Mammary epithelial cell (primary cell): ENCODE measurements around the gene KDM1B.

Experiments
- EZH2 ChIP-seq: IDR thresholded peaks from 2 replicates; pipeline ENCODE4 v1.6.1; 2012; ENCODE audit warnings: low read length, inconsistent platforms, borderline replicate concordance
- TF ChIP-seq, protein P1 (sequence below), 2 donors: IDR thresholded peaks in 1 of 2; conservative IDR thresholded peaks in 1 of 2; 2 replicates each; pipeline ENCODE4 v1.5.1; 2011 to 2012; ENCODE audit warnings: inconsistent platforms in 2 of 2, low read length in 2 of 2, mild to moderate bottlenecking in 2 of 2, control low read depth in 1 of 2, low read depth in 1 of 2; ENCODE audit not compliant: insufficient read depth in 1 of 2; ENCODE audit errors: extremely low read depth in 1 of 2

DNA sequence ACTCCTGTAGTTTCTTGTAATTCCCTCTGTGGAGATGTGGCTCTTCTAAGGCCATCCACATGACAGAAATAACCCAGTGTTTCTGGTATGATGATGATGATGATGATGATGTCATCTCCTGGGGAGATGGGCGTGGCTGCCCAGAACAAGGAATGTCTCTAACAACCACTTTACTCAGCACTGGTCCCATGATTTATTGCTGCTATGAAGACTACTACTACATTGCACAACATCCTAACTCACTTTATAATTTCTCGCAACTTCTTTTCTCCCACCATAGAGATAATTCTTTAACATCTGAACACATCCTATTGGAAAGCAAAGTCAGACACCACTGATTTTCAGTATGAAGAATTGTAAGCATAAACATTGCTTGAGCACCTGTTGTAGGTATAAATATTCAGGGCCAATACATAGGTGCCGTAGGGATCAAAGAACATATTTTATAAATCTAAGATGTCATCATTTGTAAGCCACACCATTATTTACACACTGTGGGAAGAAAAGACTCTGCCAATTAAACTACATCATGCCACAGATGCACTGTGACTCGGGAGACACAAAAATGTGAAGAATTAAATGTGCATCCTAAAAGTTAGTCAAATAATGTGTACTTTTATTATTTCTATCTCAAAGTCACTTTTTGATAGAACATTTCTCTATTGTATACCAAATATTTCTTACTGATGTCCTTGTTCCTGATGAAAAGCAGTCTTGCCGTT lies 6.8 kb upstream of the KDM1B start:
- TF ChIP-seq, protein P1, sequence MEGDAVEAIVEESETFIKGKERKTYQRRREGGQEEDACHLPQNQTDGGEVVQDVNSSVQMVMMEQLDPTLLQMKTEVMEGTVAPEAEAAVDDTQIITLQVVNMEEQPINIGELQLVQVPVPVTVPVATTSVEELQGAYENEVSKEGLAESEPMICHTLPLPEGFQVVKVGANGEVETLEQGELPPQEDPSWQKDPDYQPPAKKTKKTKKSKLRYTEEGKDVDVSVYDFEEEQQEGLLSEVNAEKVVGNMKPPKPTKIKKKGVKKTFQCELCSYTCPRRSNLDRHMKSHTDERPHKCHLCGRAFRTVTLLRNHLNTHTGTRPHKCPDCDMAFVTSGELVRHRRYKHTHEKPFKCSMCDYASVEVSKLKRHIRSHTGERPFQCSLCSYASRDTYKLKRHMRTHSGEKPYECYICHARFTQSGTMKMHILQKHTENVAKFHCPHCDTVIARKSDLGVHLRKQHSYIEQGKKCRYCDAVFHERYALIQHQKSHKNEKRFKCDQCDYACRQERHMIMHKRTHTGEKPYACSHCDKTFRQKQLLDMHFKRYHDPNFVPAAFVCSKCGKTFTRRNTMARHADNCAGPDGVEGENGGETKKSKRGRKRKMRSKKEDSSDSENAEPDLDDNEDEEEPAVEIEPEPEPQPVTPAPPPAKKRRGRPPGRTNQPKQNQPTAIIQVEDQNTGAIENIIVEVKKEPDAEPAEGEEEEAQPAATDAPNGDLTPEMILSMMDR (conservative IDR thresholded peaks at IDR 0.05 in 1 of 2, IDR thresholded peaks at IDR 0.05 in 1 of 2; ENCODE audit: extremely low read depth in 1 of 2, insufficient read depth in 1 of 2, low read depth in 1 of 2, low read length in 2 of 2) = no peak
- TF ChIP-seq EZH2 = no peak
